ENCODE data around the gene BAZ2B. TPM values are rescaled to one million over a fixed set of nuclear protein-coding genes. Genes with fewer than 3 reads are reported as not detected.

Gene BAZ2B
- total RNA-seq, 1 donor from 2014 or later = 67.7 TPM

- DNase-seq (ENCODE audit: low read depth) = peak; percentile 96
Observed at GRCh38 chr2:159615367-159616285, 722 bp downstream of the BAZ2B start.

GRCh38 chr2:159614534-159615366 lies 1.6 kb downstream of the BAZ2B start:
- DNase-seq (ENCODE audit: low read depth) = peak; percentile 84

GRCh38 chr2:159613651-159614285 lies 2.6 kb downstream of the BAZ2B start:
- DNase-seq (ENCODE audit: low read depth) = peak; percentile 33

GRCh38 chr2:159613091-159613490 lies 3.3 kb downstream of the BAZ2B start:
- DNase-seq (ENCODE audit: low read depth) = no peak

- peak; percentile 65 for DNase-seq (ENCODE audit: low read depth)
Observed at GRCh38 chr2:159612255-159612901, 4.0 kb downstream of the BAZ2B start.

- DNase-seq (ENCODE audit: low read depth) = peak; percentile 23
Observed at GRCh38 chr2:159609811-159610549, 6.4 kb downstream of the BAZ2B start.

- DNase-seq (ENCODE audit: low read depth) = no peak
Observed at GRCh38 chr2:159608723-159609308, 7.5 kb downstream of the BAZ2B start.

- DNase-seq (ENCODE audit: low read depth) = no peak
Observed at GRCh38 chr2:159608108-159608507, 8.2 kb downstream of the BAZ2B start.

GRCh38 chr2:159606287-159606686 lies 10.1 kb downstream of the BAZ2B start:
- no peak for DNase-seq (ENCODE audit: low read depth)

GRCh38 chr2:159605441-159606178 lies 10.7 kb downstream of the BAZ2B start:
- no peak for DNase-seq (ENCODE audit: low read depth)

GRCh38 chr2:159604159-159604558 lies 12.2 kb downstream of the BAZ2B start:
- no peak for DNase-seq (ENCODE audit: low read depth)

- DNase-seq (ENCODE audit: low read depth) = no peak
Observed at GRCh38 chr2:159600752-159601151, 15.6 kb downstream of the BAZ2B start.

GRCh38 chr2:159595410-159596046 lies 20.8 kb downstream of the BAZ2B start:
- no peak for DNase-seq (ENCODE audit: low read depth)

- no peak for DNase-seq (ENCODE audit: low read depth)
Observed at GRCh38 chr2:159592441-159592840, 23.9 kb downstream of the BAZ2B start.

- DNase-seq (ENCODE audit: low read depth) = no peak
Observed at GRCh38 chr2:159591221-159591620, 25.1 kb downstream of the BAZ2B start.

- DNase-seq (ENCODE audit: low read depth) = no peak
Observed at GRCh38 chr2:159589286-159589685, 27.1 kb downstream of the BAZ2B start.

GRCh38 chr2:159586034-159586433 lies 30.3 kb downstream of the BAZ2B start:
- no peak for DNase-seq (ENCODE audit: low read depth)

- no peak for DNase-seq (ENCODE audit: low read depth)
Observed at GRCh38 chr2:159585622-159586021, 30.7 kb downstream of the BAZ2B start.

- no peak for DNase-seq (ENCODE audit: low read depth)
Observed at GRCh38 chr2:159584796-159585195, 31.6 kb downstream of the BAZ2B start.
